HEK293T (cell line): ENCODE measurements around the gene YARS1.

Source experiments
- CTCF ChIA-PET: fragments of 350-600 bp; formaldehyde crosslinking; extraction: SDS; loops from one replicate; lab custom pipeline; 2021; ENCODE audit warnings: antibody characterized with exemption, inconsistent platforms; lab: Yijun Ruan, JAX
- POLR2A ChIA-PET: fragments of 350-600 bp; formaldehyde crosslinking; extraction: SDS; loops from one replicate; lab custom pipeline; 2020; ENCODE audit warnings: antibody characterized with exemption, inconsistent platforms; lab: Yijun Ruan, JAX
- DNase-seq: peaks from one replicate; pipeline ENCODE4 v3.0.0; 2012; ENCODE audit warnings: mixed read lengths; ENCODE audit errors: extremely low spot score
- ARNT ChIP-seq: fragments of 450-650 bp; IDR thresholded peaks from 2 replicates; pipeline ENCODE4 v1.6.1; 2017; ENCODE audit warnings: mild to moderate bottlenecking
- BHLHE40 ChIP-seq: fragments of 450-650 bp; IDR thresholded peaks from 2 replicates; pipeline ENCODE4 v1.6.1; 2016; ENCODE audit warnings: mild to moderate bottlenecking, moderate library complexity, borderline replicate concordance
- CTBP1 ChIP-seq: fragments of 450-650 bp; IDR thresholded peaks from 2 replicates; pipeline ENCODE4 v1.6.1; 2016; ENCODE audit warnings: borderline replicate concordance
- ELF4 ChIP-seq: fragments of 450-650 bp; IDR thresholded peaks from 2 replicates; pipeline ENCODE4 v1.6.1; 2017; ENCODE audit warnings: antibody characterized with exemption
- FOXA1 ChIP-seq: fragments of 450-650 bp; IDR thresholded peaks from 2 replicates; pipeline ENCODE4 v1.6.1; 2016; ENCODE audit warnings: mild to moderate bottlenecking
- FOXK2 ChIP-seq: fragments of 450-650 bp; IDR thresholded peaks from 2 replicates; pipeline ENCODE4 v1.6.1; 2016; ENCODE audit warnings: mild to moderate bottlenecking
- FOXM1 ChIP-seq: fragments of 450-650 bp; IDR thresholded peaks from 2 replicates; pipeline ENCODE4 v1.6.1; 2017; ENCODE audit warnings: mild to moderate bottlenecking, borderline replicate concordance
- HDGF ChIP-seq: fragments of 450-650 bp; IDR thresholded peaks from 2 replicates; pipeline ENCODE4 v1.6.1; 2017; ENCODE audit warnings: antibody characterized with exemption, borderline replicate concordance
- L3MBTL2 ChIP-seq: fragments of 450-650 bp; conservative IDR thresholded peaks from 2 replicates; pipeline ENCODE4 v1.6.1; 2016; ENCODE audit warnings: mild to moderate bottlenecking
- LEF1 ChIP-seq: fragments of 450-650 bp; IDR thresholded peaks from 2 replicates; pipeline ENCODE4 v1.6.1; 2017; ENCODE audit warnings: mild to moderate bottlenecking, borderline replicate concordance
- NFRKB ChIP-seq: fragments of 450-650 bp; IDR thresholded peaks from 2 replicates; pipeline ENCODE4 v1.6.1; 2016; ENCODE audit warnings: mild to moderate bottlenecking, moderate library complexity
- PKNOX1 ChIP-seq: fragments of 450-650 bp; IDR thresholded peaks from 2 replicates; pipeline ENCODE4 v1.6.1; 2016
- SP1 ChIP-seq: fragments of 450-650 bp; IDR thresholded peaks from 2 replicates; pipeline ENCODE4 v1.6.1; 2017
- SUZ12 ChIP-seq: fragments of 450-650 bp; IDR thresholded peaks from 2 replicates; pipeline ENCODE4 v1.6.1; 2016; ENCODE audit warnings: mild to moderate bottlenecking
- TARDBP ChIP-seq: fragments of 450-650 bp; IDR thresholded peaks from 2 replicates; pipeline ENCODE4 v1.6.1; 2016
- ZNF384 ChIP-seq: fragments of 450-650 bp; IDR thresholded peaks from 2 replicates; pipeline ENCODE4 v1.6.1; 2016

YARS1 gene

DNA sequence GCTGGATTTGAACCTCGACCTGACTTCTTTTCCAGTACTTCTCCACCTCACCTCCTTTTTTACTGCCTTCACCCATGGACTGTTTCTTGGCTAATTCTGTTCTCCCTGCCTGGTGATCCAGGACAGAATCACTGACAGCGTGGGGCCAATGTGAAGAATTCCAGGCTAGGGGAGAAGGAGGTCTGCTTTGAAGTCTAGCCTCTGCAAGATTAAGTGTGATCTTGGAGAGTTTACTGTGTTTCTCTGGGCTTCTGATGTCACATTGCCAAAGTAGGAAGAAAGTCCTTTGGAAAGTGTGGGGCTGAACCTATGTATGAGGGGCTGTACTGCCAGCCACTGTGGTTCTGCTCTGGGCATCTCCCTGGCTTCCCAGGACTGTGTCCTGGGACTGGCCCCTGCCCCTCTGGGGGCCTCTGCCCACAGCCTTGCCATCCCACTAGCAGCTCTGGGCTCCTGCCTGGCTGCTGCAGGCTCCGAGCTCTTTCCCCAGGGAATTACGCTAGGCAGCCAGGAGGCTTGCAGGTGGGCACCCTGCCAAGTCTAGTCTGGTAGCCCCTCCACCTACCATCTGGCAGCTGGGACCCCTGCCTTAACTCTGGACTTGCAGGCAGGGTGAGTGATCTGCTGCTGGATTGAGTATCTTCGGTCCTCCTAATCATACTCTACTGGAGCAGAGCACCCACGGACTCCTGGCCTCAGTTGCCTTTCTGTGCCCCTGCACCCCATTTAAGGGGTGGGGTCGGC, 52.2 kb downstream of the YARS1 start:
- no peak for DNase-seq
- ChIA-PET POLR2A (no interaction called here), CTCF (no interaction called here)
- TF ChIP-seq LEF1 (no peak), BHLHE40 (no peak), FOXA1 (no peak), L3MBTL2 (no peak), ELF4 (no peak), PKNOX1 (no peak), SUZ12 (no peak), NFRKB (no peak), TARDBP (no peak), SP1 (no peak), CTBP1 (no peak)

DNA sequence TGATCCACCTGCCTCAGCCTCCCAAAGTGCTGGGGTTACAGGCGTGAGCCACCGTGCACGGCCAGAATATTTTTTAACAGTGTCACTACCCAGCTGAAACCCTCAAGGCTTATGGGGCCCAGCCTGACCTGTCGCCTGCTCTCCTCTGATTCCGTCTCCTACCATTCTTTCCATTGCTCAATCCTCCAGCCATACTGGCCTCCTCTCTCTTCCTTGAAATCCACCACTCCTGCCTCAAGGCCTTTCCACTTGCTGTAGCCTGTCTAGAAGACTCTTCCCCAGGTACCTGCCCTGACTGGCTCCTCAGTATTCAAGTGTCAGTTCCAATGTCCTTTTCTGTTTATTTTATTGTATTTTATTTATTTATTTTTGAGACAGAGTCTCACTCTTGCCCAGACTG, 53.9 kb downstream of the YARS1 start:
- no peak for DNase-seq
- ChIA-PET POLR2A (no interaction called here), CTCF (no interaction called here)
- TF ChIP-seq LEF1 (no peak), ARNT (no peak), L3MBTL2 (no peak), ELF4 (no peak), FOXA1 (no peak), PKNOX1 (no peak), NFRKB (no peak), CTBP1 (no peak), HDGF (no peak), BHLHE40 (no peak), ZNF384 (no peak), SP1 (no peak), FOXK2 (no peak), TARDBP (no peak), SUZ12 (no peak), FOXM1 (no peak)

GRCh38 chr1:32761936-32762335, 55.2 kb downstream of the YARS1 start:
- ChIA-PET POLR2A (no interaction called here), CTCF (interaction anchor here (1.4 kb wide), 1 partner anchor 50 kb away, joined by 6 read pairs; no protein-coding TSS in a partner anchor)
- TF ChIP-seq CTBP1 (no peak), SUZ12 (no peak), FOXA1 (no peak), ZNF384 (no peak), FOXK2 (no peak), BHLHE40 (no peak), LEF1 (no peak), HDGF (no peak), ELF4 (no peak), L3MBTL2 (no peak), ARNT (no peak), TARDBP (no peak), SP1 (no peak), PKNOX1 (no peak), NFRKB (no peak), FOXM1 (no peak)
- no peak for DNase-seq

- no peak for TF ChIP-seq BHLHE40
- no peak for TF ChIP-seq ARNT
- TF ChIP-seq SP1, result no peak
- TF ChIP-seq SUZ12, result no peak
- no peak for TF ChIP-seq FOXK2
- TF ChIP-seq FOXA1, result no peak
- no peak for TF ChIP-seq CTBP1
- no peak for TF ChIP-seq LEF1
- no peak for TF ChIP-seq PKNOX1
- no peak for TF ChIP-seq ELF4
- TF ChIP-seq ZNF384, result no peak
- no peak for DNase-seq
- CTCF ChIA-PET, result interaction anchor here (1.4 kb wide), 2 partner anchors 13 to 49 kb away, joined by 3 to 6 read pairs; no protein-coding TSS in a partner anchor
- POLR2A ChIA-PET, result no interaction called here
These were observed 55.8 kb downstream of the YARS1 start for GRCh38 chr1:32761253-32761877.

GRCh38 chr1:32759997-32760623, 57.0 kb downstream of the YARS1 start:
- CTCF ChIA-PET, result interaction anchor here (1.4 kb wide), 1 partner anchor 14 kb away, joined by 3 read pairs; no protein-coding TSS in a partner anchor
- TF ChIP-seq LEF1 (no peak), PKNOX1 (no peak), SP1 (no peak), ARNT (no peak), FOXK2 (no peak), BHLHE40 (no peak), ELF4 (no peak), FOXM1 (no peak), TARDBP (no peak), CTBP1 (no peak), ZNF384 (no peak)
- no peak for DNase-seq
- POLR2A ChIA-PET, result no interaction called here
